Right lobe of liver (tissue), 6 donors: ENCODE measurements around the gene EFCAB14. TPM values are rescaled to one million over a fixed set of nuclear protein-coding genes. Genes with fewer than 3 reads are reported as not detected.
"Not testable (repeated sequence)": the region's sequence is repeated elsewhere in the genome, so short reads cannot be mapped to it uniquely, and the experiment has no call there.

Experiments
- ATAC-seq, 4 donors: fragments of 200-7000 bp; cut with Tn5 transposase; one replicate each; pipeline ENCODE4 v1.9.1; 2020; ENCODE audit warnings: mild to moderate bottlenecking in 4 of 4, moderate library complexity in 4 of 4
- DNase-seq, 3 donors: peaks; one replicate each; pipeline ENCODE4 v3.0.0-alpha.2; 2020
- H3K27ac ChIP-seq, 3 donors: fragments of 200-600 bp; one replicate each; pipeline ENCODE4 v1.8.0; 2022
- H3K27me3 ChIP-seq, 2 donors: fragments of 200-600 bp; one replicate each; pipeline ENCODE4 v1.8.0; 2022
- H3K36me3 ChIP-seq, 4 donors: fragments of 200-600 bp; sonication (generic) in 1 of 4; one replicate each; pipeline versions ENCODE4 v1.5.1 to v1.8.0; 2017 to 2022; ENCODE audit warnings: control low read depth in 1 of 4
- H3K4me1 ChIP-seq, 4 donors: fragments of 200-600 bp; sonication (generic) in 1 of 4; one replicate each; pipeline versions ENCODE4 v1.5.1 to v1.8.0; 2017 to 2022; ENCODE audit warnings: control low read depth in 1 of 4
- H3K4me3 ChIP-seq, 3 donors: fragments of 200-600 bp; one replicate each; pipeline ENCODE4 v1.8.0; 2022
- H3K9me3 ChIP-seq, 4 donors: fragments of 200-600 bp; sonication (generic) in 1 of 4; one replicate each; pipeline versions ENCODE4 v1.5.1 to v1.8.0; 2017 to 2022; ENCODE audit warnings: control low read depth in 1 of 4
- POLR2A ChIP-seq: fragments of 450-650 bp; IDR thresholded peaks from one replicate; pipeline ENCODE4 v1.6.1; 2017; ENCODE audit warnings: antibody characterized with exemption, mild to moderate bottlenecking
- WGBS: methylation state at CpG from one replicate; pipeline ENCODE4 v1.1.6; 2018; ENCODE audit warnings: low coverage, low lambda C conversion rate; ENCODE audit not compliant: insufficient coverage; ENCODE audit errors: missing lambda C conversion rate; 5-methylcytosine and 5-hydroxymethylcytosine counted together
- intact Hi-C, 2 donors: fragments of 100-400 bp; cut with DNase I; formaldehyde crosslinking; loops; one replicate each; pipeline versions ENCODE4 v1.11.2 to v1.14.1; 2022
- total RNA-seq, 6 experiments: library from RNA; depleted of rRNA in 2 of 6; stranded (reverse); fragments of >200 nt in 2 of 6; fragmentation: NEBNext Ultra II Directional in 3 of 6; extraction: Animal tissue kit (Norgen Biotek cat#: 25700) in 3 of 6; gene quantifications; one replicate each; pipeline versions ENCODE4 v1.1.0 to v1.2.4, GENCODE V29; 2016 to 2023
- TF ChIP-seq, protein P1 (sequence below), 4 donors: fragments of 200-600 bp in 3 of 4; fragments of 450-650 bp in 1 of 4; IDR thresholded peaks; one replicate each; pipeline versions ENCODE4 v1.5.1 to v1.8.0; 2016 to 2022; ENCODE audit warnings: antibody characterized with exemption in 4 of 4, mild to moderate bottlenecking in 2 of 4
- donor health status: DM: no; HTN: yes; CAD: no.
- donor health status: DM: no; HTN: no; CAD: no.
- donor health status: DM: no; HTN: no; CAD: no.
- donor health status: DM: no; HTN: yes; CAD: no.
- donor health status: DM: no; HTN: yes; CAD: no.

The EFCAB14 gene
- total RNA-seq, 6 experiments from 2014 or later = 41.5 to 56.9 (median 43.5) TPM

DNA sequence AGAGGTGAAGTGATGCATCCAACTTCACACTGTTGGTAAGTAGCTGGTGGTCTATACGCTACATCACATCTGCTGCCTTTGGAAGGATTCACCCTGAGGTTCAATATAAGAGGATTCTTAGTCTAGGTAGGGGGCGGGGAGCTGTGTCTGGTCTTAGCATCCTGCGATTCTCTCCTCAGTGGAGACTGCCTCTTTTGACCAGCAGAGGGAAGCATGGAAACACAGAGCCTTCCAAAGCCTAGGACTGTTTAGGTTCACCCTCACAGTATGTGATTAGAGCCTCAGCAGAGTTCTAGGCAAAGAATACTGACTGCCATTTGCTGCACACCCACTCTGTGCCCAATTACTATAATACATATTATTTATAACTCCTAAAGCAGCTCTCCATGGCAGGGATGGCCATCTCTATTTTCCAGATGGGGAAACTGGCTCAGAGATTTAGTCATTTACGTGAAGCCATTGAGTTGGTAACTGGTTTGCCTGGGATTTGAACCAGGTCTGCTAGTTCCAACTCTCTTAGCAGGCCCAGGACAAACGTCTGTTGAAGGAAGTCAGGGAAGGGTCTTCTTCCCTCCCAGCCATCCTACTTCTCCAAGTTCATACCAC lies 28.9 kb upstream of the EFCAB14 start:
- DNase-seq (no peak), ATAC-seq (peak; percentile 86 to 93 (median 90))
- H3K27ac ChIP-seq = no peak overlapping the region
- H3K4me3 ChIP-seq = no peak overlapping the region
- H3K27me3 ChIP-seq = no peaks in the 10 kb centered on the region
- intact Hi-C loops = no loop called here
- H3K36me3 ChIP-seq = no peaks in the 10 kb centered on the region
- 42% methylated on average over 3 of the region's 5 CpGs for WGBS
- no peak for TF ChIP-seq POLR2A
- TF ChIP-seq, protein P1, sequence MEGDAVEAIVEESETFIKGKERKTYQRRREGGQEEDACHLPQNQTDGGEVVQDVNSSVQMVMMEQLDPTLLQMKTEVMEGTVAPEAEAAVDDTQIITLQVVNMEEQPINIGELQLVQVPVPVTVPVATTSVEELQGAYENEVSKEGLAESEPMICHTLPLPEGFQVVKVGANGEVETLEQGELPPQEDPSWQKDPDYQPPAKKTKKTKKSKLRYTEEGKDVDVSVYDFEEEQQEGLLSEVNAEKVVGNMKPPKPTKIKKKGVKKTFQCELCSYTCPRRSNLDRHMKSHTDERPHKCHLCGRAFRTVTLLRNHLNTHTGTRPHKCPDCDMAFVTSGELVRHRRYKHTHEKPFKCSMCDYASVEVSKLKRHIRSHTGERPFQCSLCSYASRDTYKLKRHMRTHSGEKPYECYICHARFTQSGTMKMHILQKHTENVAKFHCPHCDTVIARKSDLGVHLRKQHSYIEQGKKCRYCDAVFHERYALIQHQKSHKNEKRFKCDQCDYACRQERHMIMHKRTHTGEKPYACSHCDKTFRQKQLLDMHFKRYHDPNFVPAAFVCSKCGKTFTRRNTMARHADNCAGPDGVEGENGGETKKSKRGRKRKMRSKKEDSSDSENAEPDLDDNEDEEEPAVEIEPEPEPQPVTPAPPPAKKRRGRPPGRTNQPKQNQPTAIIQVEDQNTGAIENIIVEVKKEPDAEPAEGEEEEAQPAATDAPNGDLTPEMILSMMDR (IDR thresholded peaks at IDR 0.05) = peak; percentile 56 to 64 (median 57)
- no peaks in the 10 kb centered on the region for H3K9me3 ChIP-seq
- H3K4me1 ChIP-seq = no peaks in the 10 kb centered on the region

DNA sequence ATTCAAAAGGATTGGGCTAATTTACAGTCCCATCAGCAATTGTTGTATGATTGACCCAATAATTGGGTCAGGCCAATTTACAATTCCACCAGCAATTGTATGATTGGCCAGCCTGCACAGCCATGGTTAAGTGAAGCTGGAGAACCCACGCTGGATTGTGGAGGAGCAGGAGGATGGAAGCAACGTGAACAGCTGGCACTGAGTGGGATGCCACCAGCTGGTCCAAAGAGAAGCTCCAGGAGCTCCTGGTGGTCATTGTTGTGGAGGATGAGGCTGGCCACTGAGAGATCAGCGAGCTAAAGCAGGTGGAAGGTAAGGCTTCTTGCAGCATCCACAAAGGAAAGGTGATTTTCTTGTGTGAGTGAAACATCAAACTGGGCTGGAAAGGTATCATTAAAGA lies 23.2 kb upstream of the EFCAB14 start:
- Histone ChIP-seq H3K9me3 (no peaks in the 10 kb centered on the region), H3K4me3 (no peak overlapping the region), H3K27me3 (no peaks in the 10 kb centered on the region), H3K27ac (no peak overlapping the region), H3K4me1 (no peaks in the 10 kb centered on the region), H3K36me3 (no peaks in the 10 kb centered on the region)
- TF ChIP-seq, protein P1 (IDR thresholded peaks at IDR 0.05) = no peak
- TF ChIP-seq POLR2A = no peak
- WGBS = no CpG with 5 or more reads among the region's 3 CpGs
- ATAC-seq (no peak), DNase-seq (no peak)
- intact Hi-C loops = no loop called here

DNA sequence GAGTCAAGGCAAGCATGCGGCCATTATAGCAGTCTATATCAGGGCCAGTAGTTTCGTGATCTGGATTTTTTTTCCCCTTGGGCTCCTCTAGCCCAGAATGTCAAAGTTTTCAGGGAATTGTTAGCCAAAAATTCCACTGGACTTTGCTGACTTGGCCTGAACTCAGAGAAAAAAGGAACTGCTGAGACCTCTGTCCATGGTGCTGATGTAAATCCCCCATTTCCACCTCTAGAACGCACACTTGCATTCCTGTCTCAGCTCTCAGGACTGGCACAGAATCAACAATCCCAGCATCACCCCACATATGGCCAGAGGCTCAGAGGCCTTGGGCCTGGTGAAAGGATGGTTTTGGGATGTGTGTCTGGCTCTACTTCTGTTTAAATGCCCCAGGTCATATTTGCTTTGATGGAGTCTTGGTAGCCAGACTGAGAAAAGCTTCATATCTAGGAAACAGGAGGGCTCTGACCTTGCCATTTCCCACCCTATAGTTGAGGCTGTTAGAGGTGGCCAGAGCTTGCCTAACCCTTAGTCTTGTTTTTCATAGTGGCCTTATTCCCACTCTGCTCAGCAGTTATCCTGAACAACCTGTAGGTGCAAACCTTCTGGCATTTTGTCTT lies 16.9 kb upstream of the EFCAB14 start:
- Histone ChIP-seq H3K27me3 (no peaks in the 10 kb centered on the region), H3K4me1 (no peaks in the 10 kb centered on the region), H3K4me3 (no peak overlapping the region), H3K9me3 (no peaks in the 10 kb centered on the region), H3K36me3 (no peaks in the 10 kb centered on the region), H3K27ac (no peak overlapping the region)
- WGBS = 0% methylated on average over 2 of the region's 3 CpGs
- TF ChIP-seq, protein P1 (IDR thresholded peaks at IDR 0.05) = peak in 3 of 4 donors; percentile 20 to 40 (median 29)
- TF ChIP-seq POLR2A = no peak
- intact Hi-C loops = no loop called here
- DNase-seq (no peak), ATAC-seq (peak; percentile 62 to 84 (median 70))

DNA sequence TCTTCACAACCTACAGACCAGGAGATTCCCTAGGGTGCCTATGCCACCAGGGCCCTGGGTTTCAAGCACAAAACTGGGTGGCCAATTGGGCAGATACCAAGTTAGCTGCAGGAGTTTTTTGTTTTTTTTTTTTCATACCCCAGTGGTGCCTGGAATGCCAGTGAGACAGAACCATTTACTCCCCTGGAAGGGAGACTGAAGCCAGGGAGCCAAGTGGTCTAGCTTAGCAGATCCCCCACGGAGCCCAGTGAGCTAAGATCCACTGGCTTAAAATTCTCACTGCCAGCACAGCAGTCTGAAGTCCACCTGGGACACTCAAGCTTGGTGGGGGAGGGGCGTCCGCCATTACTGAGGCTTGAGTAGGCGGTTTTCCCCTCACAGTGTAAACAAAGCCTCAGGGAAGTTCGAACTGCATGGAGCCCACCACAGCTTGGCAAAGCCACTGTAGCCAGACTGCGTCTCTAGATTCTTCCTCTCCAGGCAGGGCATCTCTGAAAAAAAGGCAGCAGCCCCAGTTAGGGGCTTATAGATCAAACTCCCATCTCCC lies 9.5 kb upstream of the EFCAB14 start:
- not testable (repeated sequence) for H3K27me3 ChIP-seq, H3K36me3 ChIP-seq
- whole genome bisulfite sequencing = 10% methylated on average over 5 of the region's 6 CpGs

DNA sequence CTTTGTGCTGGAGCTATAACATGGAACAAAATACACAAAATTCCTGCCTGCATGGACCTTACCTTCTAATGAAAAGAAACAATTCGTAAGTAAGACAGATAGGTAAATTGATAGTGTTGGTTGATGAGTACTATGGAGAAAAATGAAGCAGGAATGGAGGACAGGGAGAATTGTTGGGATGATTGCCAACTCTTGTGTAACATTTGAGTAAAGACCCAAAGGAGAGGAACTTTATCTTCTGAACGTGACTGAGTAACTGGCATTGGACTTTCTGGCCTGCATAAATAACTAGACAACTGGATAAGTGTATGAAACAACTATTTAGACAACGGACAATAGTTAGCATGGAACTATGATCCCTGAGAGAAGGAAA lies 6.8 kb upstream of the EFCAB14 start:
- no peaks in the 10 kb centered on the region for H3K4me1 ChIP-seq
- no peak overlapping the region for H3K27ac ChIP-seq
- WGBS = 29% methylated on average over 3 of the region's 3 CpGs
- no peaks in the 10 kb centered on the region for H3K9me3 ChIP-seq
- ATAC-seq = no peak
- TF ChIP-seq, protein P1 (IDR thresholded peaks at IDR 0.05) = no peak
- no peak for TF ChIP-seq POLR2A
- no peak for DNase-seq
- peaks cover 0 to 4% of the 10 kb centered on the region in 2 donors for H3K27me3 ChIP-seq
- H3K4me3 ChIP-seq = no peak overlapping the region
- intact Hi-C loops = loop anchor here (5.0 to 10.0 kb wide), 2 partner anchors 98 to 101 kb away; no protein-coding TSS in a partner anchor
- H3K36me3 ChIP-seq = no peaks in the 10 kb centered on the region

More for the DNA sequence above, 9.5 kb upstream of the EFCAB14 start:
- H3K9me3 ChIP-seq, H3K4me3 ChIP-seq, ATAC-seq, DNase-seq, H3K27ac ChIP-seq, H3K4me1 ChIP-seq: not testable (repeated sequence)
- intact Hi-C loops = loop anchor here (5.0 to 10.0 kb wide), 2 partner anchors 101 to 104 kb away; no protein-coding TSS in a partner anchor
